Panc1 (cell line): ENCODE data around the gene DENND1C. TPM values are rescaled to one million over a fixed set of nuclear protein-coding genes. Genes with fewer than 3 reads are reported as not detected.

Experiments
- ATAC-seq: fragments of 200-7000 bp; cut with Tn5 transposase; 2 replicates; pipeline ENCODE4 v1.9.1; 2020; ENCODE audit warnings: mild to moderate bottlenecking, moderate library complexity
- BruUV-seq: library from RNA; stranded (reverse); fragments of 400-500 nt; replicated peaks from 2 replicates; lab custom pipeline; 2021; lab: Mats Ljungman, UMichigan
- CTCF ChIA-PET: fragments of 300-600 bp; sonication (Branson Sonifier 250); formaldehyde crosslinking; loops from one replicate; lab custom pipeline; 2022; ENCODE audit warnings: antibody characterized with exemption; lab: Charles Lee
- POLR2A ChIA-PET: fragments of 300-600 bp; sonication (Branson Sonifier 250); formaldehyde crosslinking; loops from one replicate; lab custom pipeline; 2022; ENCODE audit warnings: antibody characterized with exemption; lab: Charles Lee
- DNase-seq: peaks from one replicate; pipeline ENCODE4 v3.0.0-alpha.2; 2010; ENCODE audit warnings: low read depth, low spot score
- H3K27ac ChIP-seq: 2 replicates; pipeline ENCODE4 v1.5.1; 2011; ENCODE audit warnings: mild to moderate bottlenecking, low read length, inconsistent platforms
- H3K27me3 ChIP-seq: fragments of 200-500 bp; sonication (Bioruptor generic); 2 replicates; pipeline ENCODE4 v1.6.0; 2014; ENCODE audit warnings: low read length, inconsistent platforms; ENCODE audit not compliant: control insufficient read depth, insufficient read depth
- H3K36me3 ChIP-seq: fragments of 200-500 bp; sonication (Bioruptor generic); 2 replicates; pipeline ENCODE4 v1.5.1; 2014; ENCODE audit warnings: inconsistent platforms, mild to moderate bottlenecking, low read length, moderate library complexity; ENCODE audit not compliant: control insufficient read depth, insufficient read depth
- H3K4me1 ChIP-seq: 2 replicates; pipeline ENCODE4 v1.5.1; 2011; ENCODE audit warnings: inconsistent platforms, mild to moderate bottlenecking, low read length, moderate library complexity; ENCODE audit not compliant: control insufficient read depth, insufficient read depth
- H3K4me3 ChIP-seq, 2 experiments: 2 replicates each; pipeline ENCODE4 v1.5.1; 2011 to 2012; ENCODE audit warnings: low read depth in 2 of 2, low read length in 2 of 2, mild to moderate bottlenecking in 2 of 2, inconsistent platforms in 1 of 2, moderate library complexity in 1 of 2
- H3K9me3 ChIP-seq: fragments of 200-500 bp; sonication (Bioruptor generic); 2 replicates; pipeline ENCODE4 v1.5.1; 2014; ENCODE audit warnings: low read depth, mild to moderate bottlenecking, inconsistent platforms, low read length, moderate library complexity; ENCODE audit not compliant: control insufficient read depth, insufficient read depth
- CTCF ChIP-seq: fragments of 450-650 bp; IDR thresholded peaks from 2 replicates; pipeline ENCODE4 v1.5.1; 2017; ENCODE audit warnings: mild to moderate bottlenecking
- POLR2AphosphoS5 ChIP-seq: IDR thresholded peaks from 2 replicates; pipeline ENCODE4 v1.6.1; 2012; ENCODE audit warnings: mild to moderate bottlenecking, low read depth, low read length, moderate library complexity
- REST ChIP-seq, 2 experiments: IDR thresholded peaks; 2 replicates each; pipeline ENCODE4 v1.6.1; 2011 to 2012; ENCODE audit warnings: low read depth in 2 of 2, control low read depth in 1 of 2, low read length in 1 of 2, mild to moderate bottlenecking in 1 of 2, moderate library complexity in 1 of 2; ENCODE audit not compliant: insufficient read depth in 1 of 2
- SIN3A ChIP-seq: IDR thresholded peaks from 2 replicates; pipeline ENCODE4 v1.6.1; 2012; ENCODE audit warnings: low read depth, mild to moderate bottlenecking, low read length, moderate library complexity, borderline replicate concordance; ENCODE audit not compliant: insufficient read depth
- TCF7L2 ChIP-seq: IDR thresholded peaks from 2 replicates; pipeline ENCODE4 v1.6.1; 2011; ENCODE audit warnings: mild to moderate bottlenecking, low read depth, low read length, inconsistent platforms
- in situ Hi-C: cut with HindIII; loops from 2 replicates; pipeline ENCODE4 v1.10.0; 2016; ENCODE audit warnings: low sequenced_read_pairs, low pct_unique_long_range_greater_than_20kb
- intact Hi-C: fragments of 100-400 bp; cut with micrococcal nuclease; formaldehyde crosslinking; loops from one replicate; pipeline ENCODE4 v1.10.0; 2022; ENCODE audit not compliant: unreplicated experiment
- total RNA-seq: library from RNA; stranded (reverse); gene quantifications from one replicate; pipeline ENCODE4 v1.2.1, GENCODE V29; 2021; ENCODE audit not compliant: unreplicated experiment

Gene DENND1C
- total RNA-seq, 1 experiment from 2014 or later: 0.39 TPM

- ATAC-seq: no peak
- ChIA-PET CTCF (interaction anchor here (0.6 kb wide), 1 partner anchor 307 kb away, joined by 4 read pairs; no protein-coding TSS in a partner anchor), POLR2A (no interaction called here)
- Histone ChIP-seq H3K9me3 (no peaks in the 10 kb centered on the region), H3K27ac (no peak overlapping the region), H3K4me3 (no peak overlapping the region), H3K27me3 (no peaks in the 10 kb centered on the region), H3K36me3 (peaks cover 4% of the 10 kb centered on the region; the same call in 1 of the 2 replicates), H3K4me1 (no peaks in the 10 kb centered on the region)
- DNase-seq: no peak
- in situ Hi-C loops: no loop called here
- TF ChIP-seq REST (IDR thresholded peaks at IDR 0.05; ENCODE audit: insufficient read depth in 1 of 2, low read depth in 2 of 2, low read length in 1 of 2) (no peak), TCF7L2 (no peak), CTCF (no peak), POLR2AphosphoS5 (no peak), SIN3A (no peak)
- BruUV-seq: no TSS peak
- intact Hi-C loops: no loop called here
Measured at GRCh38 chr19:6457958-6458694, 23.5 kb downstream of the DENND1C start.

GRCh38 chr19:6455924-6456323, 25.7 kb downstream of the DENND1C start:
- TF ChIP-seq SIN3A (no peak), REST (IDR thresholded peaks at IDR 0.05; ENCODE audit: insufficient read depth in 1 of 2, low read depth in 2 of 2, low read length in 1 of 2) (no peak), POLR2AphosphoS5 (no peak), TCF7L2 (no peak), CTCF (no peak)
- ChIA-PET CTCF (no interaction called here), POLR2A (no interaction called here)
- no peak for ATAC-seq
- in situ Hi-C loops (no loop called here), intact Hi-C loops (no loop called here)
- H3K4me1 ChIP-seq: no peaks in the 10 kb centered on the region
- no peaks in the 10 kb centered on the region for H3K9me3 ChIP-seq
- H3K4me3 ChIP-seq: no peak overlapping the region
- H3K27me3 ChIP-seq: no peaks in the 10 kb centered on the region
- H3K36me3 ChIP-seq: peaks cover 4% of the 10 kb centered on the region; the same call in 1 of the 2 replicates
- H3K27ac ChIP-seq: no peak overlapping the region
- no peak for DNase-seq
- BruUV-seq: no TSS peak
